Hepatocyte (in vitro differentiated cells): ENCODE measurements around the gene DCDC2B. TPM values are rescaled to one million over a fixed set of nuclear protein-coding genes. Genes with fewer than 3 reads are reported as not detected.

Source experiments
- DNase-seq: peaks from one replicate; pipeline ENCODE4 v3.0.0-alpha.2; 2016; ENCODE audit warnings: low spot score
- H2AFZ ChIP-seq: fragments of 200-600 bp; sonication (generic); 2 replicates; pipeline ENCODE4 v1.6.0; 2016; ENCODE audit warnings: antibody characterized with exemption, mild to moderate bottlenecking
- H3K27ac ChIP-seq: fragments of 200-600 bp; sonication (generic); 2 replicates; pipeline ENCODE4 v1.5.1; 2016; ENCODE audit warnings: mild to moderate bottlenecking
- H3K27me3 ChIP-seq: fragments of 200-600 bp; sonication (generic); 2 replicates; pipeline ENCODE4 v1.6.1; 2016
- H3K36me3 ChIP-seq: fragments of 200-600 bp; sonication (generic); replicated peaks from 2 replicates; pipeline ENCODE4 v1.5.1; 2016; ENCODE audit warnings: low read depth; ENCODE audit not compliant: insufficient read depth
- H3K4me1 ChIP-seq: fragments of 200-600 bp; sonication (generic); 2 replicates; pipeline ENCODE4 v1.5.1; 2016; ENCODE audit warnings: mild to moderate bottlenecking, moderate library complexity; ENCODE audit not compliant: insufficient read depth
- H3K4me2 ChIP-seq: fragments of 200-600 bp; sonication (generic); 2 replicates; pipeline ENCODE4 v1.6.0; 2016
- H3K4me3 ChIP-seq: fragments of 200-600 bp; sonication (generic); 2 replicates; pipeline ENCODE4 v1.5.1; 2016; ENCODE audit warnings: mild to moderate bottlenecking
- H3K79me2 ChIP-seq: fragments of 200-600 bp; sonication (generic); 2 replicates; pipeline ENCODE4 v1.6.0; 2017; ENCODE audit warnings: mild to moderate bottlenecking
- H3K9me2 ChIP-seq: fragments of 200-600 bp; sonication (generic); replicated peaks from 2 replicates; pipeline ENCODE4 v1.6.0; 2017; ENCODE audit warnings: mild to moderate bottlenecking; ENCODE audit not compliant: insufficient read depth
- H3K9me3 ChIP-seq: fragments of 200-600 bp; sonication (generic); 2 replicates; pipeline ENCODE4 v1.5.1; 2016; ENCODE audit warnings: low read depth, mild to moderate bottlenecking
- H4K20me1 ChIP-seq: fragments of 200-600 bp; sonication (generic); 2 replicates; pipeline ENCODE4 v1.6.0; 2016; ENCODE audit warnings: mild to moderate bottlenecking; ENCODE audit not compliant: insufficient read depth, poor library complexity, severe bottlenecking
- EZH2 ChIP-seq: fragments of 200-600 bp; sonication (generic); IDR thresholded peaks from 2 replicates; pipeline ENCODE4 v1.6.1; 2016; ENCODE audit warnings: antibody characterized with exemption, mild to moderate bottlenecking, borderline replicate concordance
- EZH2phosphoT487 ChIP-seq: fragments of 200-600 bp; sonication (generic); IDR thresholded peaks from one replicate; pipeline ENCODE4 v1.6.1; 2018; ENCODE audit warnings: antibody characterized with exemption, mild to moderate bottlenecking, low read depth, moderate library complexity; ENCODE audit not compliant: unreplicated experiment, severe bottlenecking
- WGBS: methylation state at CpG from one replicate; pipeline ENCODE4 v1.1.6; 2016; ENCODE audit warnings: low lambda C conversion rate; ENCODE audit errors: missing lambda C conversion rate; 5-methylcytosine and 5-hydroxymethylcytosine counted together
- polyA plus RNA-seq: library from polyadenylated mRNA; unstranded; fragments of >200 nt; fragmentation: Nextera tagmentation; extraction: Ambion mirVana; gene quantifications from 2 replicates; pipeline ENCODE4 v1.2.1, GENCODE V29; 2016
- total RNA-seq: library from RNA; depleted of rRNA; stranded (reverse); fragments of >200 nt; gene quantifications from 2 replicates; pipeline ENCODE4 v1.2.3, GENCODE V29; 2014
- TF ChIP-seq, protein P1 (sequence below): fragments of 200-600 bp; sonication (generic); IDR thresholded peaks from 2 replicates; pipeline ENCODE4 v1.5.1; 2016; ENCODE audit warnings: antibody characterized with exemption, mild to moderate bottlenecking; ENCODE audit not compliant: poor library complexity

The DCDC2B gene
- total and polyA plus RNA-seq, 2 experiments from 2014 or later = 0.17 TPM; not detected in 1

DNA sequence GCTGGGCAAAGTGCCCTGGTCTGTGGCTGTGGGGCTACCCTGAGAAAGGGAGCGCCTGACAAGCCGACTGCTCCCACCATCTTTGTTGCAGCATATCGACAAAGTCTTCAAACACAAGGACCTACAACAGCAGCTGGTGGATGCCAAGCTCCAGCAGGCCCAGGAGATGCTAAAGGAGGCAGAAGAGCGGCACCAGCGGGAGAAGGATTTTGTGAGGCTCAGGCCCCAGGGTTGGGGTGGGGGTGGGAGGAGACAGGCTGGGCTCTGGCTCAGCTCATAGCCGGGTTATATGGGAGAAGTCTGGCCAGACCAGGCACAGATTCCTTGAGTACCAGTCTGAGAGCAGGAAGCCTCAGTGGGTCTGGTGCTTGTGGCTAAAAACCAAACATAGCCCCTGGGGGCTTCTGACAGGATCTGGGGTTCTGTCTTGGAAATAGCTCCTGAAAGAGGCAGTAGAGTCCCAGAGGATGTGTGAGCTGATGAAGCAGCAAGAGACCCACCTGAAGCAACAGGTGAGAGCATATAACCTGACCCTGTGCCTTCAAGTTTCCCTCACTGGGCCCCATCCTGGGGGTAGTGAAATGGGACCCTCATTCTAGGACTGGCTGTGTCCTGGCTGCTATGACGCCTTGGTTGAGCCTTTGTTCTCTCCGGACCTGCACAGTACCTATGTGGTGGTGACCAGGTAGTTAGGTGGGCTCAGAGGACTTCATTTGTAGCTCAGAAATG lies 16.5 kb upstream of the DCDC2B start:
- no peaks in the 10 kb centered on the region for H3K9me3 ChIP-seq
- H3K79me2 ChIP-seq = peaks cover 4% of the 10 kb centered on the region
- H3K27me3 ChIP-seq = no peaks in the 10 kb centered on the region
- no peak for TF ChIP-seq EZH2
- no peak for TF ChIP-seq EZH2phosphoT487
- TF ChIP-seq, protein P1, sequence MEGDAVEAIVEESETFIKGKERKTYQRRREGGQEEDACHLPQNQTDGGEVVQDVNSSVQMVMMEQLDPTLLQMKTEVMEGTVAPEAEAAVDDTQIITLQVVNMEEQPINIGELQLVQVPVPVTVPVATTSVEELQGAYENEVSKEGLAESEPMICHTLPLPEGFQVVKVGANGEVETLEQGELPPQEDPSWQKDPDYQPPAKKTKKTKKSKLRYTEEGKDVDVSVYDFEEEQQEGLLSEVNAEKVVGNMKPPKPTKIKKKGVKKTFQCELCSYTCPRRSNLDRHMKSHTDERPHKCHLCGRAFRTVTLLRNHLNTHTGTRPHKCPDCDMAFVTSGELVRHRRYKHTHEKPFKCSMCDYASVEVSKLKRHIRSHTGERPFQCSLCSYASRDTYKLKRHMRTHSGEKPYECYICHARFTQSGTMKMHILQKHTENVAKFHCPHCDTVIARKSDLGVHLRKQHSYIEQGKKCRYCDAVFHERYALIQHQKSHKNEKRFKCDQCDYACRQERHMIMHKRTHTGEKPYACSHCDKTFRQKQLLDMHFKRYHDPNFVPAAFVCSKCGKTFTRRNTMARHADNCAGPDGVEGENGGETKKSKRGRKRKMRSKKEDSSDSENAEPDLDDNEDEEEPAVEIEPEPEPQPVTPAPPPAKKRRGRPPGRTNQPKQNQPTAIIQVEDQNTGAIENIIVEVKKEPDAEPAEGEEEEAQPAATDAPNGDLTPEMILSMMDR = no peak
- H3K9me2 ChIP-seq = no peaks in the 10 kb centered on the region
- no peaks in the 10 kb centered on the region for H3K36me3 ChIP-seq
- WGBS = 96% methylated on average over 8 of the region's 8 CpGs
- no peak overlapping the region for H3K4me2 ChIP-seq
- no peaks in the 10 kb centered on the region for H3K4me1 ChIP-seq
- no peak overlapping the region for H3K4me3 ChIP-seq
- H4K20me1 ChIP-seq = peaks cover 4% of the 10 kb centered on the region
- H3K27ac ChIP-seq = no peak overlapping the region
- no peak overlapping the region for H2AFZ ChIP-seq
- no peak for DNase-seq

DNA sequence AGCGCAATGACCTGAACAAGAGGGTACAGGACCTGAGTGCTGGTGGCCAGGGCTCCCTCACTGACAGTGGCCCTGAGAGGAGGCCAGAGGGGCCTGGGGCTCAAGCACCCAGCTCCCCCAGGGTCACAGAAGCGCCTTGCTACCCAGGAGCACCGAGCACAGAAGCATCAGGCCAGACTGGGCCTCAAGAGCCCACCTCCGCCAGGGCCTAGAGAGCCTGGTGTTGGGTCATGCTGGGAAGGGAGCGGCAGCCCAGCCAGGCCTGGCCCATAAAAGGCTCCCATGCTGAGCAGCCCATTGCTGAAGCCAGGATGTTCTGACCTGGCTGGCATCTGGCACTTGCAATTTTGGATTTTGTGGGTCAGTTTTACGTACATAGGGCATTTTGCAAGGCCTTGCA lies 13.9 kb upstream of the DCDC2B start:
- H3K4me1 ChIP-seq = no peaks in the 10 kb centered on the region
- no peaks in the 10 kb centered on the region for H4K20me1 ChIP-seq
- H2AFZ ChIP-seq = no peak overlapping the region
- no peak overlapping the region for H3K4me3 ChIP-seq
- H3K4me2 ChIP-seq = no peak overlapping the region
- H3K9me2 ChIP-seq = no peaks in the 10 kb centered on the region
- no peaks in the 10 kb centered on the region for H3K36me3 ChIP-seq
- H3K27ac ChIP-seq = no peak overlapping the region
- DNase-seq = no peak
- H3K9me3 ChIP-seq = no peaks in the 10 kb centered on the region
- no peak for TF ChIP-seq EZH2phosphoT487
- TF ChIP-seq EZH2 = no peak
- TF ChIP-seq, protein P1 = no peak
- no peaks in the 10 kb centered on the region for H3K79me2 ChIP-seq
- no peaks in the 10 kb centered on the region for H3K27me3 ChIP-seq
- WGBS = 100% methylated on average over 6 of the region's 6 CpGs

DNA sequence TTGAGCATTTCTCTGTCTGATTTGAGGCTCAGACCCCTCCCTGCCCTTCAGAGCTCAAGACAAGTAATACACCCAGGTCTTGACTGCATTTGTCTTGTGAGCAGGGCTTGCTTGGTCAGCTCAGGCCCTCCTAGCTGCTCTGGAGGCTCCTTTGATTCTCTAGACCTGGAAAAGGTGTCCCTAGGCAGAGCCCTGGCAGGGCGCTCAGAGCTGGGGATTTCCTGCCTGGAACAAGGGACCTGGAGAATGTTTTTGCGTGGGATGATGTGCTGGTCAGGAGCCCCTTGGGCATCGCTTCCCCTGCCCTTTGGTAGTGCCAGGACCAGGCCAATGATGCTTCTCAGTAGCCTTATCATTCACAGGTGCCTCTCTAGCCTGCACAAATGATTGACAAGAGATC lies 13.4 kb upstream of the DCDC2B start:
- H4K20me1 ChIP-seq = no peaks in the 10 kb centered on the region
- no peaks in the 10 kb centered on the region for H3K9me2 ChIP-seq
- H3K9me3 ChIP-seq = no peaks in the 10 kb centered on the region
- no peak overlapping the region for H3K4me2 ChIP-seq
- no peak overlapping the region for H3K27ac ChIP-seq
- no peaks in the 10 kb centered on the region for H3K4me1 ChIP-seq
- TF ChIP-seq EZH2phosphoT487 (no peak), EZH2 (no peak)
- TF ChIP-seq, protein P1 = no peak
- H2AFZ ChIP-seq = no peak overlapping the region
- DNase-seq = no peak
- H3K4me3 ChIP-seq = no peak overlapping the region
- H3K36me3 ChIP-seq = no peaks in the 10 kb centered on the region
- H3K27me3 ChIP-seq = no peaks in the 10 kb centered on the region
- no peaks in the 10 kb centered on the region for H3K79me2 ChIP-seq
- 93% methylated on average over 3 of the region's 3 CpGs for WGBS
